KMS-11 (cell line): Measurements from ENCODE around the gene TTC28.

ENCODE experiments used
- H2AFZ ChIP-seq: fragments of 200-600 bp; sonication (generic); 2 replicates; pipeline ENCODE4 v1.6.1; 2016; ENCODE audit warnings: antibody characterized with exemption, mixed run types, low read depth
- H3K27ac ChIP-seq: fragments of 200-600 bp; sonication (generic); 2 replicates; pipeline ENCODE4 v1.6.1; 2016; ENCODE audit warnings: mild to moderate bottlenecking, mixed run types
- H3K27me3 ChIP-seq: fragments of 200-600 bp; sonication (generic); 2 replicates; pipeline ENCODE4 v1.6.1; 2017; ENCODE audit warnings: mild to moderate bottlenecking, low read depth, mixed run types, moderate library complexity; ENCODE audit not compliant: insufficient read depth
- H3K36me3 ChIP-seq: fragments of 200-600 bp; sonication (generic); 2 replicates; pipeline ENCODE4 v1.6.1; 2017; ENCODE audit warnings: mild to moderate bottlenecking, mixed run types; ENCODE audit not compliant: insufficient read depth
- H3K4me1 ChIP-seq: fragments of 200-600 bp; sonication (generic); 2 replicates; pipeline ENCODE4 v1.6.1; 2016; ENCODE audit warnings: mild to moderate bottlenecking, low read depth, mixed run types; ENCODE audit not compliant: poor library complexity, severe bottlenecking
- H3K4me2 ChIP-seq: fragments of 200-600 bp; sonication (generic); 2 replicates; pipeline ENCODE4 v1.7.0; 2016; ENCODE audit warnings: mild to moderate bottlenecking, mixed run types
- H3K4me3 ChIP-seq: fragments of 200-600 bp; sonication (generic); IDR thresholded peaks from 2 replicates; pipeline ENCODE4 v1.6.1; 2017; ENCODE audit warnings: low read depth, low read length, mixed read lengths; ENCODE audit not compliant: insufficient read depth
- H3K79me2 ChIP-seq: fragments of 200-600 bp; sonication (generic); 2 replicates; pipeline ENCODE4 v1.6.1; 2016; ENCODE audit warnings: low read depth, mixed run types; ENCODE audit not compliant: insufficient read depth
- H3K9ac ChIP-seq: fragments of 200-600 bp; sonication (generic); 2 replicates; pipeline ENCODE4 v1.6.1; 2016; ENCODE audit warnings: mild to moderate bottlenecking, mixed run types
- H4K20me1 ChIP-seq: fragments of 200-600 bp; sonication (generic); 2 replicates; pipeline ENCODE4 v1.6.1; 2016; ENCODE audit warnings: mild to moderate bottlenecking, mixed run types; ENCODE audit not compliant: insufficient read depth
- CTCF ChIP-seq: fragments of 200-600 bp; sonication (generic); conservative IDR thresholded peaks from 2 replicates; pipeline ENCODE4 v1.6.1; 2017; ENCODE audit warnings: low read depth, mild to moderate bottlenecking, antibody characterized with exemption, low read length, moderate library complexity, mixed read lengths

The TTC28 gene

DNA sequence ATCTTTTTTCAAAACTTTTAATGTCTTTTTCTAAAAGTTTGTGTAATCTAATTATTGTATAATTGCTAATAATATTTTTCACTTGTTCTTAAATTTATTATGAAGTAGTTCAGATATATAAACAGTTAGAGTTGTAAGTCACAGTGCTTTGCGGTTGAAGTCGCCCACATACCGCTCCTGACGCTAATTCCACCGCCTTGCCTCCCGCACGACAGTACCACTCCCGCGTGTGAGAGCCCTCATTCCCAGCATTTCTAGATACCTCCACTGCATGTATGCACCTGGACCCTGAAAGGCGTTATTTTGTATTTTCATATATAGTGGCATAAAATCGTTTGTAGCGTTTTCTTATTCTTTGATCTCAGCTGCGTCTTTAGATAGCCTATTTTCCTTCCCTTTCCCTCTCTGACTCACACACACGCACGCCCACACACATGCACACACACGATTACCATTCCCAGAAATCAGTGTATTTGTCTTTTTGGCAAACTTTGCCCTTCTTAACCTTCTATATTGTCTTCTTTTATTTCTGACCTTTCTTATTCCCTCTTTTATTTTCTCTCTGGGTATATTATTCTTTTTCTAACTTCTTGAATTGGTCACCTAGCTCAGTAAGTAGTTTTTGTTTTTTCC, 704.1 kb downstream of the TTC28 start:
- no peak overlapping the region for H3K9ac ChIP-seq
- H3K4me2 ChIP-seq: no peak overlapping the region
- no peaks in the 10 kb centered on the region for H3K27me3 ChIP-seq
- H3K36me3 ChIP-seq: no peaks in the 10 kb centered on the region
- TF ChIP-seq CTCF: no peak
- no peak overlapping the region for H3K27ac ChIP-seq
- H3K4me1 ChIP-seq: no peaks in the 10 kb centered on the region
- no peaks in the 10 kb centered on the region for H3K79me2 ChIP-seq
- H4K20me1 ChIP-seq: no peaks in the 10 kb centered on the region
- no peak overlapping the region for H3K4me3 ChIP-seq
- no peak overlapping the region for H2AFZ ChIP-seq

DNA sequence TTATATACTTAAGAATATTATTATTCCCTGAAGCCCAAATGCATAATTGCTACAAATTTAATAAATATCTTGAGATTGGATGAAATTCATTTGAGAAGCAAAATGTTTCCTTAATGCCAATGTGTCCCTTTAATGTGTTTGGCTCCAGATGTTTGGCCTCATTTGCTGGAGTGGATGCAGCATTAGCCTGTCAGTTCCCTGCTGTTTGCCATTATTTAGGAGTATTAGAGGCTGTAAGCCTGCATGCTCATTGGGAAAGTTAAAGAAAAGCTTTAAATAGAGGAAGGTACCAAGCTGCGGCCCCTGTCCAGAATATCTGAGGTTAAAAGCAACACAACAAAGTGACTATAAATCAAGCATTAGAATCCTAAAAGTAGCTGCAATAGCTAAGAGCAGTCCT, 705.8 kb downstream of the TTC28 start:
- no peaks in the 10 kb centered on the region for H3K36me3 ChIP-seq
- H3K9ac ChIP-seq: no peak overlapping the region
- no peaks in the 10 kb centered on the region for H3K79me2 ChIP-seq
- no peaks in the 10 kb centered on the region for H3K27me3 ChIP-seq
- TF ChIP-seq CTCF: no peak
- H4K20me1 ChIP-seq: no peaks in the 10 kb centered on the region
- no peaks in the 10 kb centered on the region for H3K4me1 ChIP-seq
- no peak overlapping the region for H3K4me3 ChIP-seq
- no peak overlapping the region for H3K4me2 ChIP-seq
- no peak overlapping the region for H3K27ac ChIP-seq
- no peak overlapping the region for H2AFZ ChIP-seq

GRCh38 chr22:27972732-27973698, 706.6 kb downstream of the TTC28 start:
- Histone ChIP-seq H3K4me3 (no peak overlapping the region), H3K36me3 (no peaks in the 10 kb centered on the region), H3K27me3 (no peaks in the 10 kb centered on the region), H3K9ac (no peak overlapping the region), H4K20me1 (no peaks in the 10 kb centered on the region), H3K27ac (no peak overlapping the region), H3K4me1 (no peaks in the 10 kb centered on the region), H3K79me2 (no peaks in the 10 kb centered on the region), H2AFZ (no peak overlapping the region), H3K4me2 (no peak overlapping the region)
- TF ChIP-seq CTCF: no peak

- Histone ChIP-seq H3K4me2 (no peak overlapping the region), H3K27ac (no peak overlapping the region), H3K79me2 (no peaks in the 10 kb centered on the region), H2AFZ (no peak overlapping the region), H3K4me1 (no peaks in the 10 kb centered on the region), H4K20me1 (no peaks in the 10 kb centered on the region), H3K9ac (no peak overlapping the region), H3K4me3 (no peak overlapping the region), H3K36me3 (no peaks in the 10 kb centered on the region), H3K27me3 (no peaks in the 10 kb centered on the region)
- TF ChIP-seq CTCF: no peak
Observed at GRCh38 chr22:27971926-27972325, 707.7 kb downstream of the TTC28 start.
